Hepatocyte (in vitro differentiated cells): ENCODE data around the gene ACKR3. TPM values are rescaled to one million over a fixed set of nuclear protein-coding genes. Genes with fewer than 3 reads are reported as not detected.

ENCODE experiments used
- DNase-seq: peaks from one replicate; pipeline ENCODE4 v3.0.0-alpha.2; 2016; ENCODE audit warnings: low spot score
- H2AFZ ChIP-seq: fragments of 200-600 bp; sonication (generic); 2 replicates; pipeline ENCODE4 v1.6.0; 2016; ENCODE audit warnings: antibody characterized with exemption, mild to moderate bottlenecking
- H3K27ac ChIP-seq: fragments of 200-600 bp; sonication (generic); 2 replicates; pipeline ENCODE4 v1.5.1; 2016; ENCODE audit warnings: mild to moderate bottlenecking
- H3K27me3 ChIP-seq: fragments of 200-600 bp; sonication (generic); 2 replicates; pipeline ENCODE4 v1.6.1; 2016
- H3K36me3 ChIP-seq: fragments of 200-600 bp; sonication (generic); replicated peaks from 2 replicates; pipeline ENCODE4 v1.5.1; 2016; ENCODE audit warnings: low read depth; ENCODE audit not compliant: insufficient read depth
- H3K4me1 ChIP-seq: fragments of 200-600 bp; sonication (generic); 2 replicates; pipeline ENCODE4 v1.5.1; 2016; ENCODE audit warnings: mild to moderate bottlenecking, moderate library complexity; ENCODE audit not compliant: insufficient read depth
- H3K4me2 ChIP-seq: fragments of 200-600 bp; sonication (generic); 2 replicates; pipeline ENCODE4 v1.6.0; 2016
- H3K4me3 ChIP-seq: fragments of 200-600 bp; sonication (generic); 2 replicates; pipeline ENCODE4 v1.5.1; 2016; ENCODE audit warnings: mild to moderate bottlenecking
- H3K79me2 ChIP-seq: fragments of 200-600 bp; sonication (generic); 2 replicates; pipeline ENCODE4 v1.6.0; 2017; ENCODE audit warnings: mild to moderate bottlenecking
- H3K9me2 ChIP-seq: fragments of 200-600 bp; sonication (generic); replicated peaks from 2 replicates; pipeline ENCODE4 v1.6.0; 2017; ENCODE audit warnings: mild to moderate bottlenecking; ENCODE audit not compliant: insufficient read depth
- H3K9me3 ChIP-seq: fragments of 200-600 bp; sonication (generic); 2 replicates; pipeline ENCODE4 v1.5.1; 2016; ENCODE audit warnings: low read depth, mild to moderate bottlenecking
- H4K20me1 ChIP-seq: fragments of 200-600 bp; sonication (generic); 2 replicates; pipeline ENCODE4 v1.6.0; 2016; ENCODE audit warnings: mild to moderate bottlenecking; ENCODE audit not compliant: insufficient read depth, poor library complexity, severe bottlenecking
- CTCF ChIP-seq: fragments of 200-600 bp; sonication (generic); IDR thresholded peaks from 2 replicates; pipeline ENCODE4 v1.5.1; 2016; ENCODE audit warnings: antibody characterized with exemption, mild to moderate bottlenecking; ENCODE audit not compliant: poor library complexity
- EZH2 ChIP-seq: fragments of 200-600 bp; sonication (generic); IDR thresholded peaks from 2 replicates; pipeline ENCODE4 v1.6.1; 2016; ENCODE audit warnings: antibody characterized with exemption, mild to moderate bottlenecking, borderline replicate concordance
- EZH2phosphoT487 ChIP-seq: fragments of 200-600 bp; sonication (generic); IDR thresholded peaks from one replicate; pipeline ENCODE4 v1.6.1; 2018; ENCODE audit warnings: antibody characterized with exemption, mild to moderate bottlenecking, low read depth, moderate library complexity; ENCODE audit not compliant: unreplicated experiment, severe bottlenecking
- WGBS: methylation state at CpG from one replicate; pipeline ENCODE4 v1.1.6; 2016; ENCODE audit warnings: low lambda C conversion rate; ENCODE audit errors: missing lambda C conversion rate; 5-methylcytosine and 5-hydroxymethylcytosine counted together
- polyA plus RNA-seq: library from polyadenylated mRNA; unstranded; fragments of >200 nt; fragmentation: Nextera tagmentation; extraction: Ambion mirVana; gene quantifications from 2 replicates; pipeline ENCODE4 v1.2.1, GENCODE V29; 2016
- total RNA-seq: library from RNA; depleted of rRNA; stranded (reverse); fragments of >200 nt; gene quantifications from 2 replicates; pipeline ENCODE4 v1.2.3, GENCODE V29; 2014

ACKR3 gene
- total and polyA plus RNA-seq, 2 experiments from 2014 or later = 49.5 to 58.9 TPM

DNA sequence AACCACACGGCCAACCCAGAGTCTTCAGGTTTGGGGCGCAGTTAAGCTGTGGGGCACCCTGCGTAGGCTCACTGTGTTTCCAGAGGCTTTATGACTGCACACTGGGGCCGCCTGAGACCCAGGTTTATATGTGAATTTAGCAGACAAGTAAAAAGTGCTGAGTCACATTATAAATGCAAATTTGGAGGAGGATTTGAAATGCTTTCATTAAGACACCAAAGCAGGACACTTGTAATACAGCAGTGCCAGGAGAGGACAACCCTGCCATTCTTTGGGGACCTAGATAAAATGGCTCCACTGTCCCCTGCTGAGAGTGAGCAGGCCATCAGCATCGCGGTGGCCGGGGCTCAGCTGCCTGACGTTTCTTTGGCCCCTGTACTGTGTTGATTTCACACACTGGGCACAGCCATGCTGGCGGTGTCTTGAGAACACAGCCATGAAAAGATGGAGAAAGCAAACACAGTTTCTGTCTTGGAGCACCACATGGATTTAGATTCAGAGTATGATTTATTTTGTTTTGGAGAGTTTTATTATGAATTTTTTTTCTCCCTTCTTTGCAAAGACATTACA lies 10.2 kb downstream of the ACKR3 start:
- no peaks in the 10 kb centered on the region for H3K36me3 ChIP-seq
- peaks cover 38% of the 10 kb centered on the region for H3K4me1 ChIP-seq
- H3K27ac ChIP-seq = no peak overlapping the region
- WGBS = 77% methylated on average over 9 of the region's 9 CpGs
- H3K9me3 ChIP-seq = no peaks in the 10 kb centered on the region
- H3K27me3 ChIP-seq = no peaks in the 10 kb centered on the region
- no peaks in the 10 kb centered on the region for H3K9me2 ChIP-seq
- DNase-seq = no peak
- no peak overlapping the region for H2AFZ ChIP-seq
- H3K4me2 ChIP-seq = no peak overlapping the region
- no peak overlapping the region for H3K4me3 ChIP-seq
- no peak for TF ChIP-seq EZH2
- no peak for TF ChIP-seq EZH2phosphoT487
- no peak for TF ChIP-seq CTCF
- H4K20me1 ChIP-seq = peaks cover 28% of the 10 kb centered on the region
- H3K79me2 ChIP-seq = peaks cover 75% of the 10 kb centered on the region

- DNase-seq = no peak
- peaks cover 67% of the 10 kb centered on the region for H3K79me2 ChIP-seq
- no peaks in the 10 kb centered on the region for H3K9me3 ChIP-seq
- WGBS = 97% methylated on average over 29 of the region's 29 CpGs
- H3K4me1 ChIP-seq = peaks cover 31% of the 10 kb centered on the region
- peaks cover 25% of the 10 kb centered on the region for H4K20me1 ChIP-seq
- no peak overlapping the region for H3K27ac ChIP-seq
- H3K9me2 ChIP-seq = no peaks in the 10 kb centered on the region
- H3K36me3 ChIP-seq = no peaks in the 10 kb centered on the region
- no peaks in the 10 kb centered on the region for H3K27me3 ChIP-seq
- H3K4me3 ChIP-seq = no peak overlapping the region
- no peak overlapping the region for H3K4me2 ChIP-seq
- no peak overlapping the region for H2AFZ ChIP-seq
- TF ChIP-seq CTCF = no peak
- TF ChIP-seq EZH2phosphoT487 = no peak
- TF ChIP-seq EZH2 = no peak
These were observed 11.2 kb downstream of the ACKR3 start for GRCh38 chr2:236580746-236581355.

DNA sequence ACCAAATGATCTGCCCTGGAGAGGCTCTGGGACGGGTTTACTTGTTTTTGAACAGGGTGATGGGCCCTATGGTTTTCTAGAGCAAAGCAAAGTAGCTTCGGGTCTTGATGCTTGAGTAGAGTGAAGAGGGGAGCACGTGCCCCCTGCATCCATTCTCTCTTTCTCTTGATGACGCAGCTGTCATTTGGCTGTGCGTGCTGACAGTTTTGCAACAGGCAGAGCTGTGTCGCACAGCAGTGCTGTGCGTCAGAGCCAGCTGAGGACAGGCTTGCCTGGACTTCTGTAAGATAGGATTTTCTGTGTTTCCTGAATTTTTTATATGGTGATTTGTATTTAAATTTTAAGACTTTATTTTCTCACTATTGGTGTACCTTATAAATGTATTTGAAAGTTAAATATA lies 11.9 kb downstream of the ACKR3 start:
- TF ChIP-seq EZH2 = no peak
- no peak for TF ChIP-seq EZH2phosphoT487
- Histone ChIP-seq H3K27me3 (no peaks in the 10 kb centered on the region), H3K9me3 (no peaks in the 10 kb centered on the region), H3K79me2 (peaks cover 60% of the 10 kb centered on the region), H2AFZ (no peak overlapping the region), H4K20me1 (peaks cover 22% of the 10 kb centered on the region), H3K4me2 (no peak overlapping the region), H3K36me3 (no peaks in the 10 kb centered on the region), H3K27ac (no peak overlapping the region), H3K9me2 (no peaks in the 10 kb centered on the region), H3K4me3 (no peak overlapping the region), H3K4me1 (peaks cover 24% of the 10 kb centered on the region)
- WGBS = 94% methylated on average over 7 of the region's 7 CpGs
- no peak for DNase-seq

- Histone ChIP-seq H3K79me2 (peaks cover 46% of the 10 kb centered on the region), H3K36me3 (no peaks in the 10 kb centered on the region), H3K9me2 (no peaks in the 10 kb centered on the region), H3K27me3 (no peaks in the 10 kb centered on the region), H3K27ac (no peak overlapping the region), H3K4me1 (peaks cover 11% of the 10 kb centered on the region), H3K4me2 (no peak overlapping the region), H4K20me1 (peaks cover 17% of the 10 kb centered on the region), H3K4me3 (no peak overlapping the region), H3K9me3 (no peaks in the 10 kb centered on the region), H2AFZ (no peak overlapping the region)
- TF ChIP-seq CTCF (no peak), EZH2phosphoT487 (no peak), EZH2 (no peak)
- no peak for DNase-seq
- WGBS = 89% methylated on average over 5 of the region's 5 CpGs
These were observed 13.3 kb downstream of the ACKR3 start for GRCh38 chr2:236582968-236583367.
